ENCODE data around the gene CASP4.
"Not testable (repeated sequence)": the region's sequence is repeated elsewhere in the genome, so short reads cannot be mapped to it uniquely, and the experiment has no call there.

The CASP4 gene

DNA sequence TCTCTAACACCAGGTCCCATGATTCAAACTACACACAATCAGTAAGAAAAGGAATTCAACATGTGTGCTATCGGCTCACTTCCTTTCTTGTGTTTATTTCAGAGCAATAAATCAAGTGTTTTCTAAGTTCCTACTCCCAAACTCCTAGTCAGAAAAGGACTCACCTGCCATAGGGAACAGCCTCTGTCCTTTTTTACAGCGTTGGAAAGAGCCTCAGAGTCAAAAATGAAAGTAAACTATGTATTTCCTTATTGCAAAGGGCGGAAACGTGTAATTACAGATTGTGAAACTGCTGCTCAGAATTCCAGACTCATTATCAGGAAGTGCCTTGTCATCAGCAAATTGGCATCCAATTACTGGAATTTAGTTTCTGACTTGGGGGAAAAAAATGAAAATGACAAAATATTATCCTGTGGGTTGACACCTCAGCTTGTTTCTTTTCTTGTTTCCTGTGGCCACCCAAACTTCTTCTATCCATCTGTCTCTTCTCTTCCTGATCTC lies at the start of gene CASP4:
TSS of gene CASP4 (minus strand) at position 220 of the 501 bp plus-strand sequence. CDS start at position 171, 49 bp downstream.
- DNase-seq, result peak; percentile 30

- no peak for DNase-seq
Observed at GRCh38 chr11:105007463-105007862, 39.1 kb upstream of the CASP4 start.

GRCh38 chr11:105005451-105005845 lies 37.1 kb upstream of the CASP4 start:
- no peak for DNase-seq

GRCh38 chr11:105004021-105004420 lies 35.6 kb upstream of the CASP4 start:
- DNase-seq, result no peak

GRCh38 chr11:105003151-105003550 lies 34.8 kb upstream of the CASP4 start:
- no peak for DNase-seq

DNA sequence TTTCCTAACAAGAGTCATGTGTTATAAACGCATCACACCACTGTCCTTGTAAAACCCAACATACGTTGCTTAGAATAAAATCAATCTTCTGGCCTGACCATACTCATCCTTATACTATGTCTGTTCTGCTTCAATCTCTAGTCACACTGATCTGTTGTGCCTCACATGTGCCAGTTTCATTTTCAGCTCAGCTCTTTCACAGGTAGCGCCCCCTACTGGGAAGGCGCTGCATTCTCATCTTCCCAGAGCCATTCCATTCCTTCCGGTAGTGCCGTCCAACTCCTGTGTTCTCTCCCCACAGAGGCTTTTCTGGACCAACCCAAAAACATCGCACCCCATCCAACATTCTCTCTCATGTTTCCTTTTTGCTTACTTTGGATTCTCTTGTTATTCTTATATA lies 32.4 kb upstream of the CASP4 start:
- DNase-seq, result no peak

DNA sequence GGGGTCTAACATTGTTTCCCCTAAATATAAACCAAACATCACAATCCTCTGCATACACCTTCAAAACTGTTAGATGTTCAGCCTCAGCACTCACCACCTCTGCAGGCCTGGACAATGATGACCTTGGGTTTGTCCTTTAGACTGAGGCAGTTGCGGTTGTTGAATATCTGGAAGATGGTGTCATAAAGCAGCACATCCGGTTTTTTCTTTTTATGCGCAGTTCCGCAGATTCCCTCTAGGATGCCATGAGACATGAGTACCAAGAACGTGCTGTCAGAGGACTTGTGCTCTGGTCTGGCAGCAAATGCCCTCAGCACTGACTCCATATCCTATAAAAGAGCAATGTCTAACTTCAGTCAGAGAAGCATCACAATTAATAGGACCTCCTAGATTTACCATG lies 31.8 kb upstream of the CASP4 start:
- DNase-seq, result no peak

DNA sequence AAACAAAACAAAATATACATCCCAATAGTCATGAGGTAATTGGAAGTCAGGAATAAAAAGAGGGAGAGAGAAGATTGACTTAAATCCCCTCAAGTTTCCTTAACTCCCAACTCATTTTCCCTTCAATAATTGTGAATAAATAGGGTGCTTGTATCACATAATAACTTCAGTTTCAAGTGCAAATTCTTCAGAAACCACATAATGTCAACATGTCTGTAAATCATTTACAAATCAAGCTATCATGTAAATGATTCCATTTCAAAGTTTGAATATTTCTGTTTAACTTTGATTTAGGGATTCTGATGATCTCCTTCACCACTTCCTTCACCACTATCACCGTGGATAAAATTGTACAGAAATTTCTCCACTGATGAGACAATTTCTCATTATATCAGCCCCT lies 31.3 kb upstream of the CASP4 start:
- DNase-seq, result no peak

DNA sequence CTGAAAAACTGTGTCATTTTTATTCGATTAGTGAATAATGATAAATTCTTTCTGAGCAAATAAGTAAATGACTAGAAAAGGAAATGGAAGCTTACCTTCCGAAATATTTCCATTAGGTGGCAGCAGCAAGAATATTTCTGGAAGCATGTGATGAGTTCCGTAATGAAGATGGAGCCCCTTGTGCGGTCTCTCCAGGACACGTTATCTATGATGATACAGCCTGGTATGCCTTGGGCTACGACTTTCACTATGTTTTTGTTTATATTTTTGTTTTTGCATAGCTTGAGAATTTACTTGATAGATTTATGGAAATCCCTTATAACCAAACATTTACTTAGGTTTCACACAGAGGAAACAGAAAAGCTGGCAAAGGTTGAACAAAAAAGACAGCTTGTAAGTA lies 28.9 kb upstream of the CASP4 start:
- no peak for DNase-seq

- DNase-seq, result peak; percentile 73
Observed at GRCh38 chr11:104995001-104995408, 26.6 kb upstream of the CASP4 start.

- DNase-seq, result no peak
Observed at GRCh38 chr11:104992781-104993180, 24.4 kb upstream of the CASP4 start.

- DNase-seq, result no peak
Observed at GRCh38 chr11:104991994-104992393, 23.6 kb upstream of the CASP4 start.

- no peak for DNase-seq
Observed at GRCh38 chr11:104984808-104985207, 16.4 kb upstream of the CASP4 start.

GRCh38 chr11:104979839-104980238 lies 11.5 kb upstream of the CASP4 start:
- no peak for DNase-seq

DNA sequence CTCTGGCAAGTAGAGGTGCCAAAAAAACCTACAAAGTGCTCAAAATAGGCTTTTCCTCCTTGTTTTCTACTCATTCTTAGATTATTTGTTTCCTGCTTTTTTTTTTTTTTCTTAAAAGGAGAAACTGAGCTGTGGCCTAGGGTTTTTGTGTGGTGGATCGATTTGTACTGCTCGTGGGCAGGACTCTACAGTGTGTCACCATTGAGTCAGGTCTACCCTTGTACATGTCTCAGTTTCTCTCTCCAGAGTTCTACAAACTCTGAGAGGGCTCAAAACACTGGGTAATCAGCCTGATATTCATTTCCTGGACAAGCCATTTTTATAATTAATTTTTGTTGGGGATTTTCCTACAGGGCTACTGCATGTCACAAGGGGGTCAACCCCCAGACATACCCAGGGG lies 5.2 kb upstream of the CASP4 start:
- no peak for DNase-seq

DNA sequence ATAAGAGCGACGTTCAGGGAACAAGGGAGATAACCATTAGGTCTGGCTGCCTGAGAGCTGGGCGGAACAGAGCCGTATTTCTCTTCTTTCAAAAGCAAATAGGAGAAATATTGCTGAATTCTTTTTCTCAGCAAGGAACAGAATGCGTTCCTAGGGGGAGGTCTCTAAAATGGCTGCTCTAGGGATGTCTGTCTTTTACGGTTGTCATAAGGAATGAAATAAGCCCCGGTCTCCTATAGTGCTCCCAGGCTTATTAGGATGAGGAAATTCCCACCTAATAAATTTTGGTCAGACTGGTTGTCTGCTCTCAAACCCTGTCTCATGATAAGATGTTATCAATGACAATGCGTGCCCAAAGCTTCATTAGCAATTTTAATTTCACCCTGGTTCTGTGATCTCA lies 4.5 kb upstream of the CASP4 start:
- DNase-seq, result not testable (repeated sequence)

DNA sequence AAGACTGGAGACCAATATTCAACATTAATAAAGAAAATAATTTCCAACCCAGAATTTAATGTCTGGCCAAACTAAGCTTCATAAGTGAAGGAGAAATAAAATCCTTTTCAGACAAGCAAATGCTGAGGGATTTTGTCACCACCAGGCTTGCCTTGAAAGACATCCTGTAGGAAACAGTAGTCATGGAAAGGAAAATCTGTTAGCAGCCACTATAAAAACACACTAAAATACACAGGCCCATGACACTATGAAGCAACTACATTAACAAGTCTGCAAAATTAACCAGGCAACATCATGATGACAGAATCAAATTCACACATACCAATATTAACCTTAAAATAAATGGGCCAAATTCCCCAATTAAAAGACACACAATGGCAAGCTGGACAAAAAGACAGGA lies 2.4 kb upstream of the CASP4 start:
- DNase-seq, result no peak

DNA sequence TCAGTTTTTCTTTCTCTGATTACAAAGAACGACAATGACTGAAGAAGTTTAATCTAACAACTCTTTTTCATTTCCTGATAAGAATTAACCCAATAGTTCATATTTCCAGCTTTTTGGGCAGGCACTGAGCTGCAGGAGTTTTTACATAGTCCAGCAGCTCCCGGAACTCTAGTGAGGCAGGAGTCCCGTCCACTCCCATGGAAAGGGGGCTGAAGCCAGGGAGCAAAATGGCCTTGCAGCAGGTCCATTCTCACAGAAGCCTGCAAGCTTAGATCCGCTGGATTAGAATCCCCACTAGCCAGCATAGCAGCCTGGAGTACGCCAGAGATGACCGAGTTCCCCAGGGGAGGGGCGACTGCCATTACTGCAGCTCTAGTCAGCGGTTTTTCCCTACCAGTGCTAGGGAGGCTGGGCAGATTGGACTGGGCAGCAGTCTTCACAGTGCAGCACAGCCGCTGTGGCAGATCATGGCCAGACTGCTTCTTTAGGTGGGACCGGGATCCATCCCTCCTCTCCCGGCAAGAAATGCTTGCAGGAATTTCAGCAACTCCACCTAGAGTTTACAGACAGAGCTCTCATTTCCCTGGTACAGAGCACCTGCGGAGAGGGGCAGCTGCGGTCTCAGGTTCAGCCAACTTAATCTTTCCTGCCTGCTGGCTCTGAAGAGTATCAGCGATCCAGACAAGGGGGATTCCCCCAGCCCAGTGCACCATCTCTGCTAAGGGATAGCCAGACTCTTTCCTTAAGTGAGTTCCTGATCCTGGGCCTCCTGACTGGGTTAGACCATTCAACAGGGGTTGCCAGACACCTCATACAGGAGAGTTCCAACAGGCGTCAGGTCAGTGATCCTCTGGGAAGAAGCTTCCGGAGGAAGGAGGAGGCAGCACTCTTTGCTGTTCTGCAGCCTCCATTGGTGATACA lies 742 bp upstream of the CASP4 start:
- no peak for DNase-seq

DNA sequence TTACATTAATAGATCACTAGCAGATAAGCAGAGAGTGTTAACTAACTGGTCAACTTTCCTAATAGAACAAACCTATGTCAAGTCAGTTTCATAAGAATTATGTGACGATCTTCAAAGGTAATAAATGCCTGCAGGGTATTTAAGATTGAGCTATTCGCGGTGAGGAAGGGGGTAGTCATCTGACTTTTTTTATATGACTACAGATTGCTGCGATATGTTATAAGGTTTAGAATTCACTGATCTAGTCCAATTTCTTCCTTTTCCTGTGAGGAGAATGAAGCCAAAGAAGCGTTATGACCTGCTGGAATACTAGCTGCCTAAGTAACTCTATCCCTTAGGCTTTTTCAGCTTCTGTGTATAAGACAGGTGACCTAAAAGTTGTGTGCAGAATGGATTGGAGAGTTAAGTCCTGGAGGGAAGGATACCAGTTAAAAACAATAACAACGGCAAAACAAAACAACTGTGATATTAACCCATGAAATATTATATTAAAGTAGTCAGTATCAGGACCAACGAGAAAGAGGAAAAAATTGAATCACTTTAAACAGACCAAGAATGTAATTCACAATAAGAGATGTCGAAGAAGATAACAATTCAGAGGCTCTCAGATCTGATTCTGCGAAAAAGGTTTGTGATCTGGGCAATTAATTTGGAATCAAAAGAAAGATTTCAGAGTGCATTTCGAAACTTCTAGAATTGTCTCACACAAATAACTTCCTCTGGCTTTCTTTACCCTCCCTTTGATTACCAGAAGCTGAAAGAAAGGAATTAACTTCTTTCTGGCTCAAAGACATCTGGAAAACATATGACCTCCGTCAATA lies 630 bp downstream of the CASP4 start:
- no peak for DNase-seq

DNA sequence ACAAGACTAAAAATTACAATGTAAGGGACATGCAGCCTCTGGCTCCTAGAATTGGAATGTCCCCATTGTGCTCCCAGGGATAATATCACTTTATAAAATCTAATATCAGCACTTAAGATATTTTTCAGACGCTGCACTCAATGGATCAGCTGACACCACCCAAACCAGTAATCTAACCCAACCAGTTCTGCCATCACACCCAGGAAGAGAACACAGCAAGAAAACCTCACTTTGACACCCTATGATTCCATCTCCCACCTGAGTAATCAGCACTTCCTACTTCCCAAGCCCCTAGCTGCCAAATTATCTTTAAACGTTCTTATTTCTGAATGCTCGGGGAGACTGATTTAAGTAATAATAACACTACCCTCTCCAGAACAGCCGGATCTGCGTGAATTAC lies 2.6 kb downstream of the CASP4 start:
- no peak for DNase-seq

DNA sequence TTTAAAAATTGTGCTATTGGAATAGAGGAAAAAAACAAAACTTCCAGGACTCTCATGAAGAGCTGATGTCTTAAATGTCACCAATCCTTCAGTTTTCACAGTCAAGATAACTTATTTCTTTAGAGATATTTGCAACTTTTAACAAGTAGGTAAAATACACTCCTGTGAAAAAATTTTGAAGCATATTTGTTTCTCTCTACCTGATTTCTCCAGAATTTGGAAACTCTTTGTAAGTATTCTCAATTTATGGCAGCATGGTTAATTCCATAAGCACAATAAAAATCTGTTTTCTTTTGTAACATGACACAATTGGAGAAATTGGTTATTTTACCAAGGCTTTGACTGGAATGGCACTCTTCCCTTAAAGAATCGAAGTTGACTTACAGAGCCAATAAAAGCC lies 4.1 kb downstream of the CASP4 start:
- DNase-seq, result no peak

- no peak for DNase-seq
Observed at GRCh38 chr11:104962852-104963251, 5.5 kb downstream of the CASP4 start.

DNA sequence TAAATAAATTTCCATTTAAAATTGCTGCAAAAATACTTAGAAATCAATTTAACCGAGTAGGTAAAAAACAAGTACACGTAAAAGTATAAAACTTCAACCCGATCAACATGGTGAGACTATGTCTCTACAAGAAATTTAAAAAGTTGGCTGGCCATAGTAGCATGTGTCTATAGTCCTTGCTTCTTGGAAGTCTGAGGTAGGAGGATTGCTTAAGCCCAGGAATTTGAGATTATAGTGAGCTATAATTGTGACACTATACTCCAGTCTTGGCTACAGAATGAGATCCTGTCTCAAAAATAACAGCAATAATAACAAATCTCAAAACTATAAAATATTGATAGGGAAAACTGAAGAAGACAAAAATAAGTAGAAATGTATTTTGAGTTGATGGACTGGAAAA lies 11.1 kb downstream of the CASP4 start:
- no peak for DNase-seq

DNA sequence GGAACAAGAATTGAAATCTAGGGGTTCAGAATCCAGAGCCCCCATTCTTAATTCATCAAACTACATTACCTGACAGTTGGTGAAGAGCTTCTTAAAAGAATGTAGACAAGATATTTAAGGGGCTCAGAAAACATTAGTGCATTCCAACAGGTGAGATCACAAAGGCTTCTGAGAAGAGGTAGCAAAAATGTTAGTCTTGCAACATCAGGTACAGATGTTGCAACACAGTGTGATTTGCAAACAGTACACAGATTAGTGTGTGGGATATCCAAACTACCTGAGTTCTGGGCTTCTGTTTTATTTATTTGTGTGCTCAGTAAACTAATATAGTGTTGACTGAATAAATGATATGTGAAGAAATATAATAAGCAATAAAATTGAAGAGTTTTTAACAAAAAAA lies 11.8 kb downstream of the CASP4 start:
- no peak for DNase-seq
